GM21526 (cell line): ENCODE results near the gene NCBP1.
"Not testable (repeated sequence)": the region's sequence is repeated elsewhere in the genome, so short reads cannot be mapped to it uniquely, and the experiment has no call there.

ENCODE experiments used
- ATAC-seq: cut with Tn5 transposase; IDR thresholded peaks from one replicate; pipeline ENCODE4 v1.9.1; 2021; ENCODE audit warnings: moderate library complexity; ENCODE audit not compliant: unreplicated experiment, low FRiP score

The NCBP1 gene, protein sequence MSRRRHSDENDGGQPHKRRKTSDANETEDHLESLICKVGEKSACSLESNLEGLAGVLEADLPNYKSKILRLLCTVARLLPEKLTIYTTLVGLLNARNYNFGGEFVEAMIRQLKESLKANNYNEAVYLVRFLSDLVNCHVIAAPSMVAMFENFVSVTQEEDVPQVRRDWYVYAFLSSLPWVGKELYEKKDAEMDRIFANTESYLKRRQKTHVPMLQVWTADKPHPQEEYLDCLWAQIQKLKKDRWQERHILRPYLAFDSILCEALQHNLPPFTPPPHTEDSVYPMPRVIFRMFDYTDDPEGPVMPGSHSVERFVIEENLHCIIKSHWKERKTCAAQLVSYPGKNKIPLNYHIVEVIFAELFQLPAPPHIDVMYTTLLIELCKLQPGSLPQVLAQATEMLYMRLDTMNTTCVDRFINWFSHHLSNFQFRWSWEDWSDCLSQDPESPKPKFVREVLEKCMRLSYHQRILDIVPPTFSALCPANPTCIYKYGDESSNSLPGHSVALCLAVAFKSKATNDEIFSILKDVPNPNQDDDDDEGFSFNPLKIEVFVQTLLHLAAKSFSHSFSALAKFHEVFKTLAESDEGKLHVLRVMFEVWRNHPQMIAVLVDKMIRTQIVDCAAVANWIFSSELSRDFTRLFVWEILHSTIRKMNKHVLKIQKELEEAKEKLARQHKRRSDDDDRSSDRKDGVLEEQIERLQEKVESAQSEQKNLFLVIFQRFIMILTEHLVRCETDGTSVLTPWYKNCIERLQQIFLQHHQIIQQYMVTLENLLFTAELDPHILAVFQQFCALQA

DNA sequence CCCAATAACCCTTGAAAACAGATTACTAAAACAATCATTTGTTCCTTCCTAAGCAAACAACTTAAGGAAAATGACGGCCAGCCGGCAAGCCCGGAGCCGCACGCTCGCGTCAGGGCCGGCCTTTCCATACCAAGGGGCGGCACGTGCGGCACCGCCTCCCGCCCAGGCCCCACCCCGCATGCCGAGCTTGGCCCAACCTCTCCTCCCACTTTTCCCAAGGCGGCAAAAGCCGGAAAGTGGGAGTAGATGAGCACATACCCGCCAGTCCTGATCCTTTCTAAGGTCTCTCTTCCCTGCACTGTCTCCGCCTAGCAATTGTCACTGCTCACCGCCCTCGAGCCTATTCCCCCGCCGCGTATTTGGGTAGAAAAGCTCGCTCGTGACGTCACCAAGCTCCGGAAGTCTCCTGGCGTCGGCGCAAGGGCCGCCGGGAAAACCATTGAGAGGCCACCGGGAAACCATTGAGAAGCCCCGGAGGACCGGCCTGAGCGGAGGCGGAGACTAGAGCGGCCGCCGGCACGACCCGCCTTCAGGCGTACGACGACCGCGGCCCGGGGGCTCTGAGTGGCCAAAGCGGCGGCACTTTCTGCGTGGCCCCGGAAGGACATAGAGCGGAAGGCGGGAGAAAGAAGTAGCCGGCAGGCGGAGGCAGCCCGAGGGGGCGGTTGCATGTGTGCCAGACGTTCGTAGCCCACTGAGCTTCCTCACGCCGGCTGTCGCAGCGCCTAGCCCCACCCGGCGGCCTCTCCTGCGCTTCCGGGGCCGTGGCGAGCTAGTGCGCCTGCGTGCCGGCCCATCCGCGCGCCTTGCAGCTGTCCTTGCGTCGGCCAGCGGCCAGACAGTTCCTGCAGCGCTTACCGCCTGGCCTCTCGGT, at the start of gene NCBP1, which contains the start of gene TSTD2:
Gene NCBP1, plus strand, starts transcription at position 837 of the 874 bp plus-strand sequence. CDS start 61 bp downstream, outside the sequence.
Gene TSTD2, minus strand, starts transcription at position 384 of the 874 bp plus-strand sequence. CDS start 5,806 bp downstream, outside the sequence.
- ATAC-seq: peak; percentile 82

DNA sequence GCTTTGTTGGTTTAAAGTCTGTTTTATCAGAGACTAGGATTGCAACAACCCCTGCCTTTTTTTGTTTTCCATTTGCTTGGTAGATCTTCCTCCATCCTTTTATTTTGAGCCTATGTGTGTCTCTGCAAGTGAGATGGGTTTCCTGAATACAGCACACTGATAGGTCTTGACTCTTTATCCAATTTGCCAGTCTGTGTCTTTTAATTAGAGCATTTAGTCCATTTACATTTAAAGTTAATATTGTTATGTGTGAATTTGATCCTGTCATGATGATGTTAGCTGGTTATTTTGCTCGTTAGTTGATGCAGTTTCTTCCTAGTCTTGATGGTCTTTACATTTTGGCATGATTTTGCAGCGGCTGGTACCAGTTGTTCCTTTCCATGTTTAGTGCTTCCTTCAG, 48.8 kb upstream of the NCBP1 start:
- not testable (repeated sequence) for ATAC-seq

DNA sequence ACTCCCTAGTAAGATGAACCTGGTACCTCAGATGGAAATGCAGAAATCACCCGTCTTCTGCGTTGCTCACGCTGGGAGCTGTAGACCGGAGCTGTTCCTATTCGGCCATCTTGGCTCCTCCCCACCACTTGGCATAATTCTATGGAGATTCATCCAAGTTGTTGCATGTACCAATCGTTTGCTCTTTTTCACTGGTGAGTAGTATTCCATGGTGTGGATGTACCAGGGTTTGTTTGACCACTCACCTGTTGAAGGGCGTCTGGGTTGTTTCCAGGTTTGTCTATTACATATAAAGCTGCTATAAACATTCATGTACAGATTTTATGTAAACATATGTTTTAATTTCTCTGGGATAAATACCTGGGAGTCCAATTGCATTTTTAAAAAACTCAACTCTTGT, 46.7 kb upstream of the NCBP1 start:
- ATAC-seq: not testable (repeated sequence)

DNA sequence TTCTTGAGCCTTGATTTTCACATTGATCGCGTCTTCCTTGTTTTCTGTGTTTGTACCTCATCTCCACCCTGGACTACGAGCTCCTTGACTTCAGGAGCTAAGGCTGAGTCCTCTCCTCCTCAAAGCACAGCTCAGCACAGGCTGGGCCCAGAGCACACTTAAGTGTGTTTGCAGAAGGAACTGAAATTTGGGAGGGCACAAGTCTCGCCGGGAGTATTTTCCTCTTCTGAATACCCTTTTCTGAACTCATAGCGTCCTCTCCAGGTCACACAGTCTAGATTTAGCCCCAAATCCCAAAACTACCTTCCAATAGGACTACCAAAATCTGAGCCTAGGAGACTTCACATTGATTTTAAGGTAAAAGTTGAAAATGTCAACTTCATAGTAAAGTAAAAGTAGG, 42.1 kb upstream of the NCBP1 start:
- no peak for ATAC-seq

DNA sequence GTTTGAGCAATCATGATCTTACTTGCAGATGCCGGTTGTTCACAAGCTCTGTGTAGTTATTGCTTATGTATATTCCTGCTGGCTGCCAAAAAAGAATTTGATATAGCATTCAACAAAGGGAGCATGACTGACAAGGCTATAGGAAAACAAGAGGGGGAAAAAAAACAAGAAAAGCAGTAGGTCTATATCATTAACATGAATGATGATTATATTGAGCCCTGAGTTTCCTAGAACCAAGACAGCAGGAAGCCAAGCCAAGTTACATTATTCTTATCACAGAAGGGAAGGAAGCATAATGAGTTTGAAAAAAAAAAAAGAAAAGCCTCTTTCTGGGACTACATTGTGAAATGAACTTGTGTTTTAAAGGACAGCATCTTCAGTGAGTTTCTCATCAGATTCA, 41.5 kb upstream of the NCBP1 start:
- ATAC-seq: no peak

DNA sequence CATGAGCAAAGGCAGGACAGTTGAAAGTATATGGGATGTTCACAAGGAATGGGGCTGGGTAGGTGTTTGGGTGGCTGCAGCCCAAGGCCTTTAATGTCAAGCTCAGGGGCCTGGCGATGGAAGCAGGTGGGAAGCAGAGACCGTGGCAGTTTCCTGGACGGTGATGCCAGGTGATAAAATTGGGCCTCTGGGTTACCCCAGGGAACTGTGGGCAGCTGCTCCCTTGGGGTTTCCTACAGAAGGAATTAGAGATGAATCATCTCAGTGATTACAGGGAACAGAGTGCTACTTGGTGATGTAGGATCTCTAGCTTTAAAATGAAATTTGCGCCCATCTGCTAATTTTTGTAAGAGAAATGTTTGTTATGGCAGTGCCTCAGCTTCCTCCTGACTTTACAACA, 39.7 kb upstream of the NCBP1 start:
- ATAC-seq: no peak

DNA sequence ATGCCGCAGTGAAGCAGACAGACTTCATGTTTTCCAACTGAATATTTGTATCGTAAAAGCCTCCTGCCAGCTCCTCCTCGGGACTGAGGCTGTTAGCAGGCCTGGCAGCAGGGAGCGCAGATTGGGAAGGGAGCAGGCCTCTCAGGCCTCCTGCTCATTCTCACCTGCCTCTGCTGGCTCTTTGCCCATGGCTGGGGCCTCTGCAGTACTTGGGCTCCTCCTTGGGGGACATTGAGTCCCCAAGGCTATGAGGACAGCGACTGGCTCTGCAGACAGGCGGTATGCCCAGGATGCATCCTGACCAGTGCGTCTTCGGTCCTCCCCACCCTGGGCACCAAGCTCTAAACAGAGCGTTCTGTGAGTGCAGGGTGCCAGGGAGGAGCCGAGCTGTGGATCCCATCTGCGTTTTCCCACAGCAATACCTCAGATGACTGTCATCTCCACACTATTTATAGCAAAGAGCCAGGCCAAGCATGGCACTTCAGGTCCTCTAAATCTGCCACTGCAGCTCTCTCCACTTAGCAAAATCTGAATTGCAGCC, 39.2 kb upstream of the NCBP1 start:
- no peak for ATAC-seq

DNA sequence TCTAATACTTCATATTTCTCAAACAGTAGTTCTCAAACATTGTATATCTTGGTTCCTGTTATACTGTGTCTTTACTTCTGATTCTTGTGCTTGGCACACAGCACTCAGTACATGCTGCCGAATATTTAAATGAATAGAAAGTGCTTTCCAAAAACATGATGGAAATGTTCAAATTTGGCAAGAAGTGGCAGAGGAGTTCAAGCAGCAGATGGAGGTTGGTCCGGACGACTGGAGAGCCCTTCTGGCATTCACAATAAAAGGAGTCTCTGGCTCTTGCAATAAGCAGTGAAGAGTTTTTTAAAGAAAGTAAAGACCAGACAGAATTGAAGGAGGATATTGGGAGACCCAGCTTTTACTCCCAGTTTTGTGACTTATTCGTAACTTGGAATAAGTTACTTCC, 36.7 kb upstream of the NCBP1 start:
- ATAC-seq: no peak

DNA sequence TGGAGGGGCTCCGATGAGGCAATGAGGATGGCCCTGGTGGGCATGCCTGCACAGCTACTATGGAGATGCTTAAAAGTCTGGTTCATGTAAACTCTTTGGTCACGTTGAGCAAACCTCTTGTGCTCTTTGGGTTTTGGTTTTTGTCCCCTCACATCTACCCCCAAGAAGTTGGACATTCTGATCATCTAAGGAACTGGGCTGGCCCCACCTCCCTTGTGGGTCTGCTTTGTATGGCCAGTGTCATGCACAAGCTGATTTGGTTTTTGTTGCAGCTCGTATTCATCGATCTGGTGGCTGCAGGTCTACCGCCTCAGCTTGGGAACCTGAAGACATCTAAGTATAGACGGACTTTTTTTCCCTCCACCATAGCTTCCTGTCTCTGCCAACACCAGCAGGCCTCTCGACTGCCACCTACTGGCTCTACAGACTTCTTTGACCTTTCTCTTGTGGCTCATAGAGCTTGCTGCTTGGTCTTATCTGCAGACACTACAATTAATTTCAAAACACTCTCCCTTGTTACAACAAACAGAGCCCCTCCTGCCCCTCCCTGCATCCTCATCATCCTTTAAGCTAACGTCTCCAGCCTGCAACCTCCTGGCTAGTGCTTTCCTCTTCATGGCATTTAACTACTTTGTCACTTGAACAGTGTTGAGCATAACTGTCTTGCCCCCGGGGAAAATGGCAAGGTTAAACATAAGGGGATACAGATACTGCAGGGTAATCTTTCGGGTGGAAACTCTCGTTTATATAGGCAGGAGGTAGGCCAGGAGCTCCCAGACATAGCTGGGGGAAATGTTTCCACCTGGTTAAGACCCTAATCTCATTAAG, 34.9 kb upstream of the NCBP1 start:
- peak; percentile 72 for ATAC-seq

DNA sequence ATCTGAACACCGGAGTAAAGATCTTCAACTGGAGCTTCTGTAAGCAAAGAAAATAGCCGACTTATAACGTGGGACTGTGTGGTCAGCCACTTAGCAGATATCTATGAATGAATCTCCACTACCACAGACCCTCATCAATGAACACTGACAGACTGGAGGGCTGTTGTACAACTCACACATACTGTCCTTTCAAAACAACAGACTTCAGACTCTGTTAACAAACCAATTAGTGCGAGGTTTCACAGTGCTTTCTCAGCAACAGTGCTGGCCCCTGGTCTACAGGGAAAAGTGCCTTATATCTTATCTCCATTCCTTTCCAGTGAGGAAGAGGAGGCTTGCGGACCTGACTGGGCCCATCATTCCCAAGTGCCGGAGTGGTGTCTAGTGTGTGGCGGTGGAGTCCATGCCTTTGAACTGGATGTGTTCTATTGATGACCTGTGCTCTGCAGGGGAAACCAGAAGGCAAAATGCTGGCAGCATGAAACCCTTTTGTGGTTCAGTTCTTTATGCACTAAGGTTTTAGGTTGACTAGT, 34.2 kb upstream of the NCBP1 start:
- ATAC-seq: no peak

DNA sequence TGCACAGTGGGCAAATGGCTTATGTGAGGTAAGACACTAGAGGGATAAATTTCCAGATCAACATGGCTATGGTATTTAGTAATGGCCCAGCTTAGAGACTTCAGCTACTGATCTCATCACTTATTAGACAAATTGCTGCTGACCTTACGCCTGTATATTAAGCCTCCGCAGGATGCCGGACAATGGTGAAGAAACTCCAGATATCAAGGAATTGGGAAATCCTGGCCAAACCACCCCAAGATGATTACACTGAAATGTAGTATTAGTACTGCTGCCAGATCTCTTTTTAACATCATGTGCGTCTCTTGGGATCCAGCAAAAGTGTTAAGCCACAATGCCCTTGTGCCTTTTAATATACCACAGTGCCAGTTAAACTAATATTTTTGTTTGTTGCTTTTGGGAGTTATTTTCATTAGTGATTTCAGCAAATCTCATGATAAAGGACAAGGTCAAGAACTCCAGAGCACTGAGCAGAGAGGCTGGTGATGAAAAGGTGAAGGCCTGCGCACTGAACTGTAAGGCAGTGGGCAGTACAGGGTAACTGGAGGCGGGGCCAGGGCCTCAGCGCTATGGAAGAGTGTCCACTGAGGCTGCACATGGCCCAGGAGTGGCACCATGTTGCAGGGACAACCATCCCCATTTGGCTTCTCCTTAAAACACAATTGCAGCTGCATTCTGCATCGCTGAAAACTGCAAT, 32.9 kb upstream of the NCBP1 start:
- ATAC-seq: no peak

DNA sequence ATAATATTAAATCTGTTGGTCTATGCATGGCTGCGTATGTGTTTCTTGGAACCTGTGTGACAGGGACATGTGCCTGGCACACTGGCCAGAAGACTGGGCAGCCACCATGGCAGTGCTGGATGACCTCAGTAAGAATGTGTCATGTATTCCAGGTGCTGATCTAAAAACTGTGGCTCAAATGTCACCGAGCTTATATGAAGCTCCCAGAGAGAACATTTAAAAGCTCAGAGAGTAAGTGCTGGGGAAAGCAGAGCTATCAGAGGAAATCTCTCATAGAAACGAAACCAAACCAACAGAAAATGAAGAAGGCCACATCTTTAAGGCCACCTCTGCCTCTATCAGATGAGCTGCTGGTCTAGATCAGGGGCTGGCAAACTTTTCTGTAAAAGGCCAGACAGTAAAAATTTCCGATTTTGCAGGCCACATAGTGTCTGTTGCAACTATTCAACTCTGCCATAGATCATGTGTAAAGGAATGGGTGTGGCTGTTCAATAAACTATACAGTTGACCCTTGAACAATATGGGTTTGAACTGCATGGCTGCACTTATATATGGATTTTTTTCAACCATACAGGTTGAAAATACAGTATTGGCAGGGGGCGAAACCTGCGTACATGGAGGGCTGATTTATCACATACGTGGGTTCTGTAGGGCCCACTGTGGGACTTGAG, 32.3 kb upstream of the NCBP1 start:
- ATAC-seq: no peak

DNA sequence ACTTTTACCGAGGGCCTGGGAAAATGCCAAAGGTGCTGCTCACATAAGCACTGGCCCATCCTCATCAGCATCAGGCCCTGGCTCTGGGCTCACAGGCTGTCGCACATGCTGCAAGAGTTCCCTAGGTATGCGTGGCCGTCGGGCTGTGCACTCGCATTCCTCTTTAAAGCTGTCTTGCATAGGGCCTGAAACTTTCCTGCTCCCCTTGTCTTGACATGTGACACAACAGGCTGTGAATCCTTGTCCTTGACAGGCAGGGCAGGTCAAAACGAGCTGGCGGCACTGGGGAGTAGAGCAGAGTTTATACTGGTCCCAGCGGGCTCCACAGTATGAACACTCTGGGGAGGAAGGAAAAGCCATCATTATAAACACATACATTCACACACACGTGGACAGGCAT, 31.2 kb upstream of the NCBP1 start:
- ATAC-seq: no peak

DNA sequence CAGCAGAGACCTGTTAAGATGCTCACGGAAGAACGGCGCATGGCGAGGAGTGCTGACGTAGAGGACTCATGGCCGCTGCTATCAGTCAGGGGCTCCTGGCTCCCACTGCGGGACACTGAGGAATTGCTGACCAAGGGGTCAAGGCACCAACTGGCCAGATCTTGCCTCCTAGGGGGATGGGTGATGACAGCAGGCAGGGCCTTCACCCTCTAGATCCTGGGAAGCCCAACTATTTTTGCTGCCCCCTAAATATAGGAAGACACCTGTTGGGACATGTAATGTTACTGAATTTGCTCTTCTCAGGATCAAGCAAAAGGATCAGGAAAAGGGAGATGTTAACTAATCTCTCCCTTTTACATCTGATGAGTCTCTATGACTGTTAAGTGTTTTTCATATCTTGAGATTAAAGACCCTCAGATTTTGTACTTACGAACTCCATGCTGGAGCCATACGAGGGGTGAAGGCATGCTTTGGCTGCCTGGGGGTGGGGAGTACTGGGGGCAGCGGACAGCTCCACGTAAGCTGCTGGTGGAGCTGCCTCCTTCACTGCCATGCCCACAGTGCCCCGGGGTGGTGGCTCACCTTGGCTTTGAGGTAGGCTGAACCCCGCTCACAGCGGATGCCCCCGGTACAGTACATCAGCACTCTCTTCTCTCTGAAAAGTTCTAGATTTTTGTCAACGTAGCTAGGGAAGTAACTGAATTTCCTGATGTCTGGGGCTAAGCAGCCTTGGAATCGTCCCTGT, 28.5 kb upstream of the NCBP1 start:
- no peak for ATAC-seq

DNA sequence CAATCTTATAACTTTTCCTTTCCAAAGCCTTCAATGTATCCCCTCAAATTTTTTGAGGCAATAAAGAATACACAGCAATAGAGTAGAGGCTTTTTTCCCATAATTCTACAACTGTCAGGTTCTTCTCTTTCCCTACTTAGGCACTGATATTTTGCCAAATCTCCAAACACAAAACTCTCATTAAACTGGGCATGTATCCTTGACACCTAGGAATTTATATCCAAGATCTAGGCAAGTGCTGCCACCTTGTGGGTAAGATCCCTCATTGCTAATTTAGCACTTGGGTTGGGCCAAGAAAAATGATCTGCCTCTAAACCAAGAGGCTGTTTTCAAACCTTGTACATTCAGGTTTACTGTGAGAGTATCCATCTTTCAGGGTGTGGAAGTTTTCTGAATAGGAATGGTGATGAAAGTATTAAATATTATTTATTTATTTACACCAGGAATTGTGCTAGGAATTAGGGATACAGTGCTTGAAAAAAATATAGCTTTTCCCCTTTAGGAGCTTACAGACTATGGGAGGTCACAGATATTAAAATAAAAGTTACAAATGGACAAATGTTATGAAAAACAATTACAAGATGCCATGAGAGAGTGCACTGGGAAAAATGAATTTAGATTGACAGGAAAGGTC, 18.1 kb upstream of the NCBP1 start:
- ATAC-seq: no peak

DNA sequence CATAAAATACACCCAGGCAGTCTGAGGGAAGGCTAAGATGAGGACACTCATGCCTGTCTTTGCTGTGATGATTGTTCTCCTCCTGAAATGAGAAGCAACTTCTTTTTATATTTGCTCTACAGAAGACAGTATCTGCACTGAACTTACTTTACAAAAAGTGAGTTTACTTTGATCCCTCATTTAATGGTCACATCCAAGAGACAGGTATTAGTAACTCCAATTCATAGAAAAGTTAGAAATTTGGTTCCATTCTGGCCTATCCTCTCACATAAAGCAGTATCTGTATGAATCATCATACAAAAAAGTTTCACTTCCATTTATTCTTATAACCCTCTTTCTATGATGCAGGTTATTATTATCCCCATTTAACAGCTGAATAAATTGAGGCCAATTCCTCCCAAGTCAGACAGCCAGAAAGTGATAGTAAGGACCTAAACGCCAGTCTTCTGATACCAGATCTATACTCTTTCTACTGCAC, 15.6 kb upstream of the NCBP1 start:
- no peak for ATAC-seq

DNA sequence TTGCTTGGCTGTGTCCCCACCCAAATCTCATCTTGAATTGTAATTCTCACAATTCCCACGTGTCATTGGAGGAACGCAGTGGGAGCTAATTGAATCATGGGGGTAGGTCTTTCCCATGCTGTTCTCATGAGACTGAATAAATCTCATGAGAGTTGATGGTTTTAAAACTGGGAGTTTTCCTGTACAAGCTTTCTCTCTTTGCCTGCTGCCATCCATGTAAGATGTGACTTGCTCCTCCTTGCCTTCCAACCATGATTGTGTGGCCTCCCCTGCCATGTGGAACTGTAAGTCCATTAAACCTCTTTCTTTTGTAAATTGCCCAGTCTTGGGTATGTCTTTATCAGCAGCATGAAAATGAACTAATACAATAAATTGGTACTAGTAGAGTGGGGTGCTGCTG, 13.6 kb upstream of the NCBP1 start:
- ATAC-seq: not testable (repeated sequence)
